MM.1S (cell line): ENCODE measurements around the gene NOP14.

ENCODE experiments used
- EZH2 ChIP-seq: fragments of 300-600 bp; sonication (generic); optimal IDR thresholded peaks from 2 replicates; pipeline ENCODE3; 2017; ENCODE audit warnings: low read depth, mild to moderate bottlenecking, antibody characterized with exemption, low read length, mixed read lengths
- EZH2phosphoT487 ChIP-seq: fragments of 300-600 bp; sonication (generic); IDR thresholded peaks from 2 replicates; pipeline ENCODE4 v1.6.1; 2018; ENCODE audit warnings: antibody characterized with exemption, low read length
- TF ChIP-seq, protein P1 (sequence below): fragments of 300-600 bp; sonication (generic); IDR thresholded peaks from 2 replicates; pipeline ENCODE4 v1.5.1; 2016; ENCODE audit warnings: antibody characterized with exemption, low read length, mixed read lengths

DNA sequence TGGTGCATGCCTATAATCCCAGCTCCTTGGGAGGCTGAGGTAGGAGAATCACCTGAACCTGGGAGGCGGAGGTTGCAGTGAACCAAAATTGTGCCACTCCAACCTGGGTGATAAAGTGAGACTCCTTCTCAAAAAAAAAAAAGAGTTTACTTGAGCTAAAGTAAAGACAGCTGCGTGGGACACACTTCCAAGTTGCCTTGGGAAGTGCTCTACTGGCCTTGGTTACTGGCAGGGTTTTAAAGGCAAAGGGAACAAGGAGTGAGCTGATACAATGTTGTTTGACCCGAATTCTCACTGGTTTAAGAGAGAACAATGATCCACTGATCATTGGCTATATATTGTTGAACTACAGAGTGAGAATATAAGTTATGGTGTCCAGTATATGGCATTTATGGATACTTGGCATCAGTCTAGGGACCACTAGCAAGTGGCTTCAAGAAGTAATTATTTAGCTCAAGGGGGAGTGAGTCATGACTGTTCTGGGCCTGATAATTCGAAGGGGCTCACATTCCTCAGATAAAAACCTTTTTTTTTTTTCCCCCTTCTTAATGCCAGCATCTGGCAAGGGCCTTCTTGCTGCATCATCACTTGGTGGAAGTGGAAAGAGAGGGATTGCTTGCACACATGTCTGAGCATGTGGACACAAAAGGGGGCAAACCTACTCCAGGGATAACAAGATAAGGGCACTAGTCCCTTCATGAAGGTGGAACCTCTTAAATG, 32.5 kb upstream of the NOP14 start:
- no peak for TF ChIP-seq EZH2phosphoT487
- no peak for TF ChIP-seq EZH2
- TF ChIP-seq, protein P1, sequence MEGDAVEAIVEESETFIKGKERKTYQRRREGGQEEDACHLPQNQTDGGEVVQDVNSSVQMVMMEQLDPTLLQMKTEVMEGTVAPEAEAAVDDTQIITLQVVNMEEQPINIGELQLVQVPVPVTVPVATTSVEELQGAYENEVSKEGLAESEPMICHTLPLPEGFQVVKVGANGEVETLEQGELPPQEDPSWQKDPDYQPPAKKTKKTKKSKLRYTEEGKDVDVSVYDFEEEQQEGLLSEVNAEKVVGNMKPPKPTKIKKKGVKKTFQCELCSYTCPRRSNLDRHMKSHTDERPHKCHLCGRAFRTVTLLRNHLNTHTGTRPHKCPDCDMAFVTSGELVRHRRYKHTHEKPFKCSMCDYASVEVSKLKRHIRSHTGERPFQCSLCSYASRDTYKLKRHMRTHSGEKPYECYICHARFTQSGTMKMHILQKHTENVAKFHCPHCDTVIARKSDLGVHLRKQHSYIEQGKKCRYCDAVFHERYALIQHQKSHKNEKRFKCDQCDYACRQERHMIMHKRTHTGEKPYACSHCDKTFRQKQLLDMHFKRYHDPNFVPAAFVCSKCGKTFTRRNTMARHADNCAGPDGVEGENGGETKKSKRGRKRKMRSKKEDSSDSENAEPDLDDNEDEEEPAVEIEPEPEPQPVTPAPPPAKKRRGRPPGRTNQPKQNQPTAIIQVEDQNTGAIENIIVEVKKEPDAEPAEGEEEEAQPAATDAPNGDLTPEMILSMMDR: no peak
